ENCODE measurements around the gene SYT1.

Gene SYT1

GRCh38 chr12:79337662-79338290, 473.2 kb downstream of the SYT1 start:
- H3K9me3 Mint-ChIP-seq, result peaks cover 0 to 4% of the 10 kb centered on the region in 2 donors
- no peaks in the 10 kb centered on the region for H3K36me3 Mint-ChIP-seq (ENCODE audit: insufficient read depth)
- ATAC-seq (replicated peaks) (no peak), DNase-seq (no peak)
- no peaks in the 10 kb centered on the region for H3K27me3 Mint-ChIP-seq
- no peaks in the 10 kb centered on the region for H3K4me1 Mint-ChIP-seq (ENCODE audit: low read depth in 2 of 2)
- no peak overlapping the region for H3K27ac Mint-ChIP-seq
- H3K4me3 Mint-ChIP-seq, result no peak overlapping the region

GRCh38 chr12:79344855-79345847, 480.6 kb downstream of the SYT1 start:
- Mint-ChIP-seq H3K36me3 (ENCODE audit: insufficient read depth) (no peaks in the 10 kb centered on the region), H3K9me3 (peaks cover 13 to 15% of the 10 kb centered on the region in 2 donors)
- ATAC-seq (replicated peaks), result no peak

GRCh38 chr12:79347866-79348265, 483.3 kb downstream of the SYT1 start:
- no peak for DNase-seq
- Mint-ChIP-seq H3K4me3 (no peak overlapping the region), H3K27me3 (no peaks in the 10 kb centered on the region), H3K27ac (no peak overlapping the region), H3K36me3 (ENCODE audit: insufficient read depth) (no peaks in the 10 kb centered on the region), H3K4me1 (ENCODE audit: low read depth in 2 of 2) (no peaks in the 10 kb centered on the region), H3K9me3 (peaks cover 13 to 15% of the 10 kb centered on the region in 2 donors)
- ATAC-seq (replicated peaks), result no peak

More at GRCh38 chr12:79344855-79345847, 480.6 kb downstream of the SYT1 start:
- no peak overlapping the region for H3K4me3 Mint-ChIP-seq
- no peaks in the 10 kb centered on the region for H3K27me3 Mint-ChIP-seq
- H3K27ac Mint-ChIP-seq, result no peak overlapping the region
- H3K4me1 Mint-ChIP-seq (ENCODE audit: low read depth in 2 of 2), result no peaks in the 10 kb centered on the region
- no peak for DNase-seq

GRCh38 chr12:79351251-79351650, 486.7 kb downstream of the SYT1 start:
- H3K27ac Mint-ChIP-seq, result no peak overlapping the region
- H3K36me3 Mint-ChIP-seq (ENCODE audit: insufficient read depth), result no peaks in the 10 kb centered on the region
- DNase-seq (no peak), ATAC-seq (replicated peaks) (no peak)
- H3K9me3 Mint-ChIP-seq, result peaks cover 15 to 17% of the 10 kb centered on the region in 2 donors
- H3K4me1 Mint-ChIP-seq (ENCODE audit: low read depth in 2 of 2), result no peaks in the 10 kb centered on the region
- no peak overlapping the region for H3K4me3 Mint-ChIP-seq
- no peaks in the 10 kb centered on the region for H3K27me3 Mint-ChIP-seq

GRCh38 chr12:79356216-79356615, 491.6 kb downstream of the SYT1 start:
- no peaks in the 10 kb centered on the region for H3K36me3 Mint-ChIP-seq (ENCODE audit: insufficient read depth)
- no peak for DNase-seq
- peaks cover 0 to 4% of the 10 kb centered on the region in 2 donors for H3K9me3 Mint-ChIP-seq
- no peaks in the 10 kb centered on the region for H3K4me1 Mint-ChIP-seq (ENCODE audit: low read depth in 2 of 2)
- H3K27me3 Mint-ChIP-seq, result no peaks in the 10 kb centered on the region
- ATAC-seq (replicated peaks), result no peak
- no peak overlapping the region for H3K4me3 Mint-ChIP-seq
- no peak overlapping the region for H3K27ac Mint-ChIP-seq

GRCh38 chr12:79357048-79357447, 492.5 kb downstream of the SYT1 start:
- DNase-seq (no peak), ATAC-seq (replicated peaks) (no peak)
- Mint-ChIP-seq H3K4me1 (ENCODE audit: low read depth in 2 of 2) (no peaks in the 10 kb centered on the region), H3K27me3 (no peaks in the 10 kb centered on the region), H3K4me3 (no peak overlapping the region), H3K27ac (no peak overlapping the region), H3K36me3 (ENCODE audit: insufficient read depth) (no peaks in the 10 kb centered on the region), H3K9me3 (peaks cover 0 to 4% of the 10 kb centered on the region in 2 donors)

GRCh38 chr12:79358716-79359300, 494.2 kb downstream of the SYT1 start:
- H3K4me1 Mint-ChIP-seq (ENCODE audit: low read depth in 2 of 2), result no peaks in the 10 kb centered on the region
- H3K36me3 Mint-ChIP-seq (ENCODE audit: insufficient read depth), result no peaks in the 10 kb centered on the region
- no peak overlapping the region for H3K4me3 Mint-ChIP-seq
- peaks cover 0 to 4% of the 10 kb centered on the region in 2 donors for H3K9me3 Mint-ChIP-seq
- DNase-seq (no peak), ATAC-seq (replicated peaks) (no peak)
- H3K27me3 Mint-ChIP-seq, result no peaks in the 10 kb centered on the region
- H3K27ac Mint-ChIP-seq, result no peak overlapping the region

- ATAC-seq (replicated peaks), result no peak
- Mint-ChIP-seq H3K36me3 (ENCODE audit: insufficient read depth) (no peaks in the 10 kb centered on the region), H3K27me3 (no peaks in the 10 kb centered on the region), H3K27ac (no peak overlapping the region), H3K4me1 (ENCODE audit: low read depth in 2 of 2) (no peaks in the 10 kb centered on the region), H3K4me3 (no peak overlapping the region), H3K9me3 (peaks cover 0 to 4% of the 10 kb centered on the region in 2 donors)
- DNase-seq, result no peak
These were observed 495.7 kb downstream of the SYT1 start for GRCh38 chr12:79360286-79360685.

GRCh38 chr12:79360936-79361335, 496.4 kb downstream of the SYT1 start:
- Mint-ChIP-seq H3K4me1 (ENCODE audit: low read depth in 2 of 2) (no peaks in the 10 kb centered on the region), H3K4me3 (no peak overlapping the region), H3K27me3 (no peaks in the 10 kb centered on the region), H3K9me3 (no peaks in the 10 kb centered on the region), H3K36me3 (ENCODE audit: insufficient read depth) (no peaks in the 10 kb centered on the region), H3K27ac (no peak overlapping the region)
- ATAC-seq (replicated peaks), result no peak
- no peak for DNase-seq

- Mint-ChIP-seq H3K36me3 (ENCODE audit: insufficient read depth) (no peaks in the 10 kb centered on the region), H3K9me3 (peaks cover 0 to 2% of the 10 kb centered on the region in 2 donors), H3K4me3 (no peak overlapping the region), H3K27me3 (no peaks in the 10 kb centered on the region), H3K27ac (no peak overlapping the region), H3K4me1 (ENCODE audit: low read depth in 2 of 2) (no peaks in the 10 kb centered on the region)
- ATAC-seq (replicated peaks) (no peak), DNase-seq (no peak)
These were observed 499.6 kb downstream of the SYT1 start for GRCh38 chr12:79364197-79364596.

GRCh38 chr12:79366374-79366773, 501.8 kb downstream of the SYT1 start:
- H3K4me1 Mint-ChIP-seq (ENCODE audit: low read depth in 2 of 2), result no peaks in the 10 kb centered on the region
- no peaks in the 10 kb centered on the region for H3K27me3 Mint-ChIP-seq
- ATAC-seq (replicated peaks) (no peak), DNase-seq (no peak)
- H3K27ac Mint-ChIP-seq, result no peak overlapping the region
- no peak overlapping the region for H3K4me3 Mint-ChIP-seq
- H3K36me3 Mint-ChIP-seq (ENCODE audit: insufficient read depth), result no peaks in the 10 kb centered on the region
- peaks cover 2 to 6% of the 10 kb centered on the region in 2 donors for H3K9me3 Mint-ChIP-seq

GRCh38 chr12:79367032-79367589, 502.5 kb downstream of the SYT1 start:
- Mint-ChIP-seq H3K4me3 (no peak overlapping the region), H3K27ac (no peak overlapping the region), H3K27me3 (no peaks in the 10 kb centered on the region), H3K36me3 (ENCODE audit: insufficient read depth) (no peaks in the 10 kb centered on the region), H3K4me1 (ENCODE audit: low read depth in 2 of 2) (no peaks in the 10 kb centered on the region), H3K9me3 (peaks cover 2 to 7% of the 10 kb centered on the region in 2 donors)
- DNase-seq (no peak), ATAC-seq (replicated peaks) (no peak)

GRCh38 chr12:79370021-79370420, 505.4 kb downstream of the SYT1 start:
- Mint-ChIP-seq H3K9me3 (peaks cover 2 to 7% of the 10 kb centered on the region in 2 donors), H3K4me3 (no peak overlapping the region), H3K27me3 (no peaks in the 10 kb centered on the region), H3K27ac (no peak overlapping the region), H3K36me3 (ENCODE audit: insufficient read depth) (no peaks in the 10 kb centered on the region), H3K4me1 (ENCODE audit: low read depth in 2 of 2) (no peaks in the 10 kb centered on the region)
- ATAC-seq (replicated peaks) (no peak), DNase-seq (no peak)

Data from effector memory CD8-positive, alpha-beta T cell (primary cell).